GM12875 (cell line): ENCODE results near the gene OIT3.

Experiments used
- H3K4me3 ChIP-seq: one replicate; pipeline ENCODE4 v1.5.1; 2011; ENCODE audit warnings: low read depth, low read length, control low read depth
- CTCF ChIP-seq: IDR thresholded peaks from 2 replicates; pipeline ENCODE4 v1.5.1; 2011; ENCODE audit warnings: low read depth, mild to moderate bottlenecking, control low read depth, inconsistent platforms, low read length, moderate library complexity, borderline replicate concordance; ENCODE audit not compliant: insufficient read depth

Gene OIT3

GRCh38 chr10:72855790-72856189 is 37.7 kb upstream of the OIT3 start:
- no peak overlapping the region for H3K4me3 ChIP-seq
- no peak for TF ChIP-seq CTCF

- TF ChIP-seq CTCF = no peak
- H3K4me3 ChIP-seq = no peak overlapping the region
These were observed 35.5 kb upstream of the OIT3 start for GRCh38 chr10:72858067-72858466.

GRCh38 chr10:72862957-72863356 is 30.6 kb upstream of the OIT3 start:
- no peak for TF ChIP-seq CTCF

GRCh38 chr10:72875250-72876055 is 18.1 kb upstream of the OIT3 start:
- no peak overlapping the region for H3K4me3 ChIP-seq
- TF ChIP-seq CTCF = no peak

More at GRCh38 chr10:72862957-72863356, 30.6 kb upstream of the OIT3 start:
- no peak overlapping the region for H3K4me3 ChIP-seq

- TF ChIP-seq CTCF = no peak
- H3K4me3 ChIP-seq = no peak overlapping the region
These were observed 14.3 kb upstream of the OIT3 start for GRCh38 chr10:72879245-72879644.

- no peak for TF ChIP-seq CTCF
- no peak overlapping the region for H3K4me3 ChIP-seq
These were observed 12.2 kb upstream of the OIT3 start for GRCh38 chr10:72881291-72881690.

- no peak overlapping the region for H3K4me3 ChIP-seq
- no peak for TF ChIP-seq CTCF
These were observed 9.7 kb upstream of the OIT3 start for GRCh38 chr10:72883861-72884260.
